GM19023 (cell line): ENCODE measurements around the gene PCNX2.

ENCODE experiments used
- ATAC-seq: cut with Tn5 transposase; IDR thresholded peaks from one replicate; pipeline ENCODE4 v1.9.1; 2021; ENCODE audit warnings: mild to moderate bottlenecking, moderate library complexity; ENCODE audit not compliant: unreplicated experiment

The PCNX2 gene

DNA sequence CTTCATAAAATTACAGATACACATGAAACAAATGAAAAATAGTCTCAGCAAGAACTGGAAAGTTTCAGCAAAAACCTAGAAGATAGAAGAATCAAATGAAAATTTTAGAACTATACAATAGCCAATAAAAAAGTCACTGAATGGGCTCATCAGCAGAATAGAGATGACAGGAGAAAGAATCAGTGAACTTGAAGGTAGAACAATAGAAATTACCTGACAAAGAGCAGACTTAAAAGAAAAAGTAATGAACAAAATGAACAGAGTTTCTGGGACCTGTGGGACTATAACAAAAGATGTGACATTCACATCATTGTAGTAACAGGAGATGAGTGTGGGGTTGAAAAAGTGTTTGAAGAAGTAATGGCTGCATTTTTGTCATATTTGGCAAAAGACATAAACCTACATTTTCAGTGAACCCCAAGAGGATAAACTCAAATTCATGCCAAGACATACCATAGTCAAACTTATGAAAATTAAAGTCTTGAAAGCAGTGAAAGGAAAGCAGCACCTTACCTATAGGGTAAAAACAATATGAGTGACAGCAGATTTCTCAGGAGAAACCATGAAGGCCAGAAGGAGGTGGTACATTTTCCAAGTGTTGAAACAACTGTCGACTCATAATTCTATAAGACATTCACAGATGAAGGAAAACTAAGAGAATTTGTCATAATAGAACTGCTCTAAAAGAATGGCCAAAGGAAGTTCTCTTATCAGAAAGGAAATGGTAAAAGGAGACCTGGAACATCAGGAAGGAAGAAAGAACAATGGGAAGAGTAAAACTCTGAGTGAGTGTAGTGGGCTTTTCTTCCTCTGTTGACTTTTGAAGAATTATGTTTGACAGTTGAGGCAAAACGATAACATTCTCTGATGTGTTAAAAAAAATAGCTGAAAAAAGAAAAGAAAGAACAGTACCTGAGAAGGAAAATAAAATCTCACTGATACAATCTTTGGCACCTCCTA, 321.6 kb downstream of the PCNX2 start:
- ATAC-seq, result no peak

DNA sequence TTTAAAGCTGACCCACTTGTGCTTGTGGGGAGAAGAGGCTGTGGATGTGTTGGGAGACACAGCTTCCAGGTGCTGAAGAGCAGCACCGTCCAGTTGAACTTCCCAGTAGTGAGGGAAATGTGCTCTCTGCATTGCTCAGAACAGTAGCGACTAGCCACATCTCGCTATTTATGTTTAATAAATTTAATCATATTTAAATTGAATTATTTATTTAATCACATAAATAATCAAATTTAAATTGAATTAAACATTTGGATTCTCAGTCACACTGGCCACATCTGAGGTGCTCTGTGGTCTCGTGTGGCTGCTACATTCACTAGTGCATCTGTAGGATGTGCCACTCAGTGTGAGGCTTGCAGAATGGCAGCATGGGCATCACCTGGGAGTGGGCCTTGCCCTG, 325.0 kb downstream of the PCNX2 start:
- ATAC-seq, result no peak

- no peak for ATAC-seq
These were observed 325.7 kb downstream of the PCNX2 start for GRCh38 chr1:232969799-232970198.

- no peak for ATAC-seq
These were observed 326.6 kb downstream of the PCNX2 start for GRCh38 chr1:232968965-232969364.

GRCh38 chr1:232968391-232968790, 327.1 kb downstream of the PCNX2 start:
- ATAC-seq, result no peak

- ATAC-seq, result no peak
These were observed 328.9 kb downstream of the PCNX2 start for GRCh38 chr1:232966663-232967062.

DNA sequence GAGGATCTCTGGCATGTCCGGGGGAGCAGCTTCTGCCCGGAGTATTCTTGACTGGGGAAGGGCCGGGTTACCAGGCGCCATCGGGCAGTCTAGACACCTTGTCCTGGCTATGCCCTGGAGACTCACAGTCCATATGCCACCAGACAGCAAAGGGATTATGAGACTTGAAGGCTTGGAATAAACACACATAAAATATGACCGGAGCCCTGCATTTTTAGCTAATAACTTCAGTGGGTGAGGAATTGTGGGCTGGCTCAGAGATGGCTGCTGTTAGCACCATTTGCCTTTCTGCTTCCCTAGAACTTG, 329.7 kb downstream of the PCNX2 start:
- ATAC-seq, result no peak

DNA sequence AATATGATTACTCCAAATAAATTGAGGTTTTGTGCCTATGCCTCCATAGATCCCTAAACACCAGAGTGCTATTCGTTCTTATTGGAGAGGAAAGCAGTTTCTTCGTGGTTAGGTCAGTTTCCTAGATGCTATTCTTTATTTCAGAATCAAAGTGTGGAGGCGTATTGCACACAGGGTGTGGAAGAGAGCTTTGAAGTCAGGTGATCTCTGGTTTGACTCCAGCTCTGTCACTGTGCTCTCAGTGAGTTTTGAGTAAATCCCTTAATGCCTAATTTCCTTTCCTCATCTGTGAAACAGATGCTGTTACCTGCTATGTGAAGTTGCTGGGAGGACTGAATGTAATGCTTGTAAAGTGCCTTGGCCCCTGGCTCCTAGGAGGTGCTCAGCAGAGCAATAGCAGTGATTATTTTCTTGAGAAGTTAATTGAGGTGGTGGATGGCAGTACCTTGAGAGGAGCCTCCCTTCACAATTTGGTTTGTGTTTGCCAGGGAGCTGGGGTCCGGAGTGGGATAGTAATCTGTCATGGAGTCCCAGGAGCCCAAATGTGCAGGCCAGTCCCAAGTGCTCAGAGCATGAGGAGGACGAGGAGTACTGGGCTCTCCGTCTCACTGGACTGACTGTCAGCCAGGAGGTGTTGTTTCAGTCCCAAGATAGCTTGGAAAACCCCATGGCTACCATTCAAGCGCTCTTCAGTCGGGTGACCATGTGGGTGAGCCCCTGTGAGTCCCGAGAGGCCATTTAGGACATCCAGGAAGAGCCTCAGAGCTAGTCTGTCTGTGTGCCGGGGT, 330.2 kb downstream of the PCNX2 start:
- ATAC-seq, result no peak

- ATAC-seq, result no peak
These were observed 330.9 kb downstream of the PCNX2 start for GRCh38 chr1:232964601-232965000.

DNA sequence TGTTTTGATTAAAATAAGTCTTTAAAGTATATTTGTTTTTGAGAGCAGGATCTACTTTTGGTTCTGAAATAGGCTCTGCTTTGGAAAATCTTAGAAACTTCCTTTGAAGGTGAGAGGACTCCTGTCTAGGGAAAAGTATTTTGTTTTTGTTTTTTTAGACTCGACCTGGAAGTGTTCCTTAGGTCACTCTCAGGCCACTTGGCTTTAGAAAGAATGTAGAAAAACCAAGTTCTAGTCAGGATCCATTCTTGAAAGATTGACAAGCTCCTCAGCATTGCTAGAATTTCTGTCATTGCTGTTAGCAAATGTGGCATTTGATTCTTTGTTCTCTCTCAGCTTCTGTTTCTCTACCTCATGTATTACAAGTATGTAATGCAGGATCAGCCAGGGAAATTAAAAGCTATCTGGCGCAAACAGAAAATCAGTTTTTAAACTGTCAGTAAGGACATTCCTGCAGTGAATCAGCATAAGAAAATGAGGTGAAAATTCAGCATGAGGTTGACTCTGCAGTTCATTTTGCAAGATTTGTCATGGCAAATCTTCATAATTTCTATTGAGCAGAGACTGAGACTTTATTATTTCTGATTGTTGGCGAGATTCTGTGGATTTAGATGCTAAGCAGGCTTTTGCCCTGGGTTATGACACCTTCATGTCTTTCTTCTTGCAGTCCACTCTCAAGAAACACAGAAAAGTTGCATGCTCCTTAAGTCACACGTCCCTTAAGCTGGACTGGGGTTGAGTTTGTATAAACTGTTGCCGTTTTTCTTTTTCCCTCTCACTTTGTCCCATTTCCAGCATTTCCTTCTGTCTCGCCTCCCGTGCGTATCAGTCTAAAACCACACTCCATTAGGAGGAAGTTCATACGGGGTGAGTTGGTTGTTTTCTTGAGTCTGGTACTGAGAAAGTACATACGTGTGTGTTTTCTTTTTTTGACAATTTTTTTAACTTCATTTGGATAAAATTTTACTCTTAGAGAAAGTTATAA, 332.5 kb downstream of the PCNX2 start:
- no peak for ATAC-seq

DNA sequence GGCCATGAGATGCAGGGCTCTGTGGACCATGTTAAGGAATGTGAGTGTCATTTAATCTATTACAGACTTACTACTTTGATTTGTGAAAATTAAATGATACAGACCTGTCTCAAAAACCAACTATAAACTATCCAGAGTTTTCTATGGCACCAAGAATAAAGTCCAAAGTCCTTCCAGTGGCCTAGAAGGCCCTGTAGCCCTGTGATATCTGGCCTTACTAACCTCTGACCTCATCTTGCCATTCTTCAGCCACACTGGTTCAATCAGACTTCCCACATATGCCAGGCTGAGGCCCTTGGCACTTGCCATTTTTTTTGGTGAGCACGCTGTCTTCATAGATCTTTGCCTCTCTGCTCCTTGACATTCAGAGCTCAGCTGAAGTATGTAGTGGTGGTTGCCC, 337.5 kb downstream of the PCNX2 start:
- ATAC-seq, result no peak

GRCh38 chr1:232956081-232956480, 339.4 kb downstream of the PCNX2 start:
- ATAC-seq, result no peak

DNA sequence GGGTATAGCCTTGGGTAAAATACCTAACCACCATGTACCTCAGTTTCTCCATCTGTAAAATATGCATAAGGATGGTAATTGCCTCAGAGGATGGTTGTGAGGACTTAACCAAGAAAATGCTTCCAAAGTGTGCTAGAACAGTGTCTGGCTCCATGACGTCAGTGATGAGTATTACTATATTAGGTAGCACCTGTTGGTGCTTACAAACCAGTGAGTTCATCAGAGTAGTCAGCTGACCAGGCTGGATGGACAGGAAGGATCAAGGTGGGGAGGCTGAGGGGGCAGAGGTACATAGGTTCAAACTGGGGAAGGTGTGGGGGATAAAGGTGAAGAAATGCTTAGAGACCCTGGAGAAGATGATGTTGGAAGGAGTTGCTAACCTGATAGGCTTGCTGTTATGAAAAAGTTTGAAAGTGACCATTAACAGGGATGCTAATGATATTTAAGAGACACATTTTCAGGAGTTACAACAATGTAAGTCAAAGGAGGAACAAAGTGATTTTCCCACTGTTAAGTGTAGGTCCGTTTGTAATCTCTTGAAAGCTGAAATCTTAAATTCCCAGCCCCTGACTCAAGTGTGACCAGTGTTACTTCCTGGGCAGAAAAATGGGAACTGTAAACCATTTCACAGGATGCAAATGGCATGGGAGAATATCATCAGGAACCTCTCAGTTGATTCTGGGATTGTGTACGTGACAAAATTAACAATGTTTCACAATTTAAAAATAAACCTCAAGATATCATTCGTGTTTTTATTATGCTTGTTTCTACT, 340.7 kb downstream of the PCNX2 start:
- ATAC-seq, result no peak

DNA sequence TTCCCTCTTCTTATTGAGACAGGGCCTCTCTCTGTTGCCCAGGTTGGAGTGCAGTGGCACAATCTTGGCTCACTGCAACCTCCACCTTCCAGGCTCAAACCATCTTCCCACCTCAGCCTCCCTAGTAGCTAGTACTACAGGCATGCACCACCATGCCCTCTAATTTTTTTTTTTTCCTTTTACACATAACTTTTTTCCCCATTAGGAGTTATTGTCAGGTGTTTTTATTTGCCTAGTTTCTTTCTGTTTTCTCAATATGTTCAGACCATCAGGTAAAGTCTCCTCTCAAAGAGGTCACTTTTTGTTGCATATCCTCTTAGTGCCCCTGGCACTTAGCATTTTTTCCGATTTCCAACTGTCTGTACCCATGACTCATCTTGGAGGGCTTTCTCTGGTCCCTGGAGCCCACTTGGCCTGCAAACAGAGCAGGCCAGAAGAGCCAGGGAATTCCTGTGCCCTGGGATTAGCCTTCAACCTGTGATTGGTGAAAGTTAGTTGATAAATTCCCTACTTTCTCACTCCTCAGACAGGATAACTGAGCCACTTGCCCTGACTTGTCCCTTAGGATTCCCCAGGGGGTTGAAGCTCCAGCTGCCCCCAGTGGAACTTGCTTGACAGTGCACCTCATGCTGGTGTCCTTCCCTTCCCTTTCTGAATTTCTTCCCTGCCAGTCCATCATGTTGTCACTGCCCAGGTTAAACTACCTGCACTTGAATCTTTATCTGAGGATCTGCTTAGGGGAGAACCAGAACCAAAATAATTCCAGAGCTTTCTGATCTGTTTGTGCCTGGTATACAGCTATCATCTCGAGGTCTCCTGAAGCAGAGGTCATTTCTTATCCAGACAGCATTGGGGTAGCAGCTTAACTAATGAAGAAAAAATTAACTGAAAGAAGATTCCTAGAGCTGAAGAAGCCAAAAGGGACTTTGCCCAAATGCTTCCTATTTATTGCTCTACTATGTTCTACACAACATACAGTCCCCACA, 342.7 kb downstream of the PCNX2 start:
- ATAC-seq, result peak; percentile 44

- no peak for ATAC-seq
These were observed 343.9 kb downstream of the PCNX2 start for GRCh38 chr1:232951605-232952004.

DNA sequence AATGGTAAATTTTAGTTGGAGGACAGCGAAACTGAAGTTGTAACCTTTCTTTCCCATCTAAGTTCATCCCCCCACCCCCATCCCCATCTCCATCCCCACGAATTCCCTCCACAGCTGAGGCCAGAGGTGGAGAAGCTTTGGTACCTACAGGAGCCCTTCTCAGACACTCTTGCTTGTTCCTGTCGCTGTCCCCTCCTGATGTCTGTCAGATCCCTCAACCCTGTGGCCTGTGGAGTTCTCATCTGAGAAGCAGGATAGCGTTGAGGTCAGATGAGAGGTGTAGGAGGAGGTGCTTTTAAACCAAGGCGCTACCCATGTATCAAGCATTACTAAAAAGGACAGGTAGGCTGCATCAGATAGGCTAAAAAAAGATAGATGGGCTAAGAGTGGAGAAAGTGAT, 344.3 kb downstream of the PCNX2 start:
- ATAC-seq, result peak; percentile 18

DNA sequence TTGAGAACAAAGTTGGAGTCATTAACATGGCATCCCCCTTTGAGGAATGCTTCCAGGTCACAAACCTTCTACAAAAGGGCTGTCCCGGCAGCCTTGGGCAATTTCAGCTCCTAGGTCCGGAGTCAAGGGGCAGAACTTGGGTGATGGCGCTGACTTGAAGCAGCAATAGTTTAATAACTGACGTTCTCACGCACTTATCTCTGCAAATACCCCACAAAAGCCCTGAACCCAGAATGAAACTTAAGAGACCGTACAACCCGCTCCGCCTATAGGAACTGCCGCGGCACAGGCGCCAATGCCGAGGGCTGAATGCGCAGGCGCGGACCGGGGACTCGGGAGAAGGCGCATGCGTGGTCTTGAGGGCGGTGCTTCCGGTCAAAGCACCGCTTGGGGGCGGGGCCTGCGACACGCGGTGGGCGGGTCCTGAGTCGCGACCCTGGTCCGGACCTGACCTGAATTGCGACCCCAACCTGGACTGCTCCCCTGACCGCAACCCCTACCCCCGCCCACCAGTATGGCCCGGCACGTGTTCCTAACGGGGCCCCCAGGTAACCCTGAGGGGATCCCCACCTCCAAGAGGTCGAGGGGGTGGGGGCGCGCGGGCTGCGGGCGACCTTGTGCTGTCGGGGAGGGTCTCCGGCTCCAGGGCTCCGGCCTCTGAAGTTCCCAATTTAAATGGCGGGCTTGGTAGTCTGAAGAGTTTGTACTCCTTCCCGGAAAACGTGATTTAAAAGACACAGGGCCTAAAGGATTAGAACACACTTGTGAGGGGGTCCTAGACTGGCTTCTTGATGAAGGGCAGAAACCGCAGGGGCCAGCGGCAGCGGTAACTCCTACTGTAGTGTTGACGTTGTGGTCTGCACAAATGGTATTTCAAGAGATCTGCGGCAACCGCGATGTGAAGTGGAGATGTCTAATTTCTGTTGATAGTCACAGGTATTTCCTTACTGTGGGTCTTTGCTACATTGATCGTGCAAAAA, 345.0 kb downstream of the PCNX2 start, which contains the start of gene NTPCR:
Gene NTPCR, plus strand, starts transcription at position 415 of the 980 bp plus-strand sequence. Its CDS starts 100 bp downstream, at position 515.
- peak; percentile 86 for ATAC-seq
